Right lobe of liver (tissue), 6 donors: Measurements from ENCODE around the gene MRPL53. TPM values are rescaled to one million over a fixed set of nuclear protein-coding genes. Genes with fewer than 3 reads are reported as not detected.
"Not testable (repeated sequence)": the region's sequence is repeated elsewhere in the genome, so short reads cannot be mapped to it uniquely, and the experiment has no call there.

Source experiments
- ATAC-seq, 4 donors: fragments of 200-7000 bp; cut with Tn5 transposase; one replicate each; pipeline ENCODE4 v1.9.1; 2020; ENCODE audit warnings: mild to moderate bottlenecking in 4 of 4, moderate library complexity in 4 of 4
- DNase-seq, 3 donors: peaks; one replicate each; pipeline ENCODE4 v3.0.0-alpha.2; 2020
- H3K27ac ChIP-seq, 3 donors: fragments of 200-600 bp; one replicate each; pipeline ENCODE4 v1.8.0; 2022
- H3K27me3 ChIP-seq, 2 donors: fragments of 200-600 bp; one replicate each; pipeline ENCODE4 v1.8.0; 2022
- H3K36me3 ChIP-seq, 4 donors: fragments of 200-600 bp; sonication (generic) in 1 of 4; one replicate each; pipeline versions ENCODE4 v1.5.1 to v1.8.0; 2017 to 2022; ENCODE audit warnings: control low read depth in 1 of 4
- H3K4me1 ChIP-seq, 4 donors: fragments of 200-600 bp; sonication (generic) in 1 of 4; one replicate each; pipeline versions ENCODE4 v1.5.1 to v1.8.0; 2017 to 2022; ENCODE audit warnings: control low read depth in 1 of 4
- H3K4me3 ChIP-seq, 3 donors: fragments of 200-600 bp; one replicate each; pipeline ENCODE4 v1.8.0; 2022
- H3K9me3 ChIP-seq, 4 donors: fragments of 200-600 bp; sonication (generic) in 1 of 4; one replicate each; pipeline versions ENCODE4 v1.5.1 to v1.8.0; 2017 to 2022; ENCODE audit warnings: control low read depth in 1 of 4
- POLR2A ChIP-seq: fragments of 450-650 bp; IDR thresholded peaks from one replicate; pipeline ENCODE4 v1.6.1; 2017; ENCODE audit warnings: antibody characterized with exemption, mild to moderate bottlenecking
- WGBS: methylation state at CpG from one replicate; pipeline ENCODE4 v1.1.6; 2018; ENCODE audit warnings: low coverage, low lambda C conversion rate; ENCODE audit not compliant: insufficient coverage; ENCODE audit errors: missing lambda C conversion rate; 5-methylcytosine and 5-hydroxymethylcytosine counted together
- intact Hi-C, 2 donors: fragments of 100-400 bp; cut with DNase I; formaldehyde crosslinking; loops; one replicate each; pipeline versions ENCODE4 v1.11.2 to v1.14.1; 2022
- total RNA-seq, 6 experiments: library from RNA; depleted of rRNA in 2 of 6; stranded (reverse); fragments of >200 nt in 2 of 6; fragmentation: NEBNext Ultra II Directional in 3 of 6; extraction: Animal tissue kit (Norgen Biotek cat#: 25700) in 3 of 6; gene quantifications; one replicate each; pipeline versions ENCODE4 v1.1.0 to v1.2.4, GENCODE V29; 2016 to 2023
- TF ChIP-seq, protein P1 (sequence below), 4 donors: fragments of 200-600 bp in 3 of 4; fragments of 450-650 bp in 1 of 4; IDR thresholded peaks; one replicate each; pipeline versions ENCODE4 v1.5.1 to v1.8.0; 2016 to 2022; ENCODE audit warnings: antibody characterized with exemption in 4 of 4, mild to moderate bottlenecking in 2 of 4
- donor health status: DM: no; HTN: yes; CAD: no.
- donor health status: DM: no; HTN: no; CAD: no.
- donor health status: DM: no; HTN: no; CAD: no.
- donor health status: DM: no; HTN: yes; CAD: no.
- donor health status: DM: no; HTN: yes; CAD: no.

MRPL53 gene
- total RNA-seq, 6 experiments from 2014 or later, result 10.7 to 51.9 (median 42.6) TPM

DNA sequence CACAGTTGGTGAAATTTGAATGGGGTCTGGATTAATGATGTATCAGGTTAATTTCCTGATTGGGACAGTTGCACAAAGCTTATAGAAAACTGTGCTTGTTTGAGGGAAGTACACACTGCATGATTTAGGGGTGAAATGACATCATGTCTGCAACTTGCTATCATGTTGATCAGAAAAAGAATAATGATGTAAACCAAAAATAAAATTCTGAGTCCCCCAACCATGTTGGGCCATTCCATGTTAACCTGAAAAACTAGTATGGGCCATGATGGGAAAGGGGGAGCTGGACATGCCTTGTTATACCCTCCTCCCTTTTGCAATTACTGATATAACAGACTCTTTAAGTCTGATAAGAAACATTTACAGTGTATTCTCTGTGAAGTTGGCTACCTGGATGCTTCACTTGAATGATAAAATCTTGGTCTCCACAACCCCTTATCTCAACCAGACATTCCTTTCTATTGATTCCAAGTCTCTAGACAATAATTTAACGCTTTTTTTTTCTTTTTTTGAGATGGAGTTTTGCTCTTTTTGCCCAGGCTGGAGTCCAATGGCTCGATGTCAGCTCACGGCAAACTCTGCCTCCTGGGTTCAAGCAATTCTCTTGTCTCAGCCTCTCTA is 21.8 kb downstream of the MRPL53 start:
- no peak for TF ChIP-seq POLR2A
- TF ChIP-seq, protein P1, sequence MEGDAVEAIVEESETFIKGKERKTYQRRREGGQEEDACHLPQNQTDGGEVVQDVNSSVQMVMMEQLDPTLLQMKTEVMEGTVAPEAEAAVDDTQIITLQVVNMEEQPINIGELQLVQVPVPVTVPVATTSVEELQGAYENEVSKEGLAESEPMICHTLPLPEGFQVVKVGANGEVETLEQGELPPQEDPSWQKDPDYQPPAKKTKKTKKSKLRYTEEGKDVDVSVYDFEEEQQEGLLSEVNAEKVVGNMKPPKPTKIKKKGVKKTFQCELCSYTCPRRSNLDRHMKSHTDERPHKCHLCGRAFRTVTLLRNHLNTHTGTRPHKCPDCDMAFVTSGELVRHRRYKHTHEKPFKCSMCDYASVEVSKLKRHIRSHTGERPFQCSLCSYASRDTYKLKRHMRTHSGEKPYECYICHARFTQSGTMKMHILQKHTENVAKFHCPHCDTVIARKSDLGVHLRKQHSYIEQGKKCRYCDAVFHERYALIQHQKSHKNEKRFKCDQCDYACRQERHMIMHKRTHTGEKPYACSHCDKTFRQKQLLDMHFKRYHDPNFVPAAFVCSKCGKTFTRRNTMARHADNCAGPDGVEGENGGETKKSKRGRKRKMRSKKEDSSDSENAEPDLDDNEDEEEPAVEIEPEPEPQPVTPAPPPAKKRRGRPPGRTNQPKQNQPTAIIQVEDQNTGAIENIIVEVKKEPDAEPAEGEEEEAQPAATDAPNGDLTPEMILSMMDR (IDR thresholded peaks at IDR 0.05), result no peak
- intact Hi-C loops, result no loop called here
- no peaks in the 10 kb centered on the region for H3K27me3 ChIP-seq
- no peak overlapping the region for H3K4me3 ChIP-seq
- no peak for ATAC-seq
- peaks cover 0 to 30% (median 10%) of the 10 kb centered on the region in 4 donors for H3K4me1 ChIP-seq
- H3K9me3 ChIP-seq, result no peaks in the 10 kb centered on the region
- H3K36me3 ChIP-seq, result no peaks in the 10 kb centered on the region
- DNase-seq, result no peak
- WGBS, result 100% methylated on average over 2 of the region's 3 CpGs
- H3K27ac ChIP-seq, result no peak overlapping the region

DNA sequence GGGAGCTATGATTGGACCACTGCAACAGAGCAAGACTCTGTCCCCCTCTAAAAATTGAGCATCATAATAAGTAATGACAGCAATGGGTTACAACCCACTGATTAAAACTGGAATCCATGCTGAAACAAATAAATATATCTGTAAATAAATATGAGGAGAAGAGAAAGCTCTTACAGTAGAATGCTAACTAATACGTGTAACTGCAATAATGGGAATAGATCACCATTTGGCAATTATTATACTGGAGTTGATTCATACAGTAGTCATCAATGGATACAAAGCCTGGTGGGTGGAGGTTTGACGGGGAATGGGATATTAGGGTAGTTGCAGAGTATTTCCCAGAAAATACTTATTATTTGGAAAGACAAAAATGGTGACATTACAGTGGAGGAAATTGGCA is 23.7 kb downstream of the MRPL53 start:
- 90% methylated on average over 2 of the region's 2 CpGs for WGBS
- Histone ChIP-seq H3K4me3 (no peak overlapping the region), H3K27me3 (no peaks in the 10 kb centered on the region), H3K27ac (no peak overlapping the region), H3K36me3 (no peaks in the 10 kb centered on the region), H3K4me1 (peaks cover 0 to 43% (median 19%) of the 10 kb centered on the region in 4 donors), H3K9me3 (no peaks in the 10 kb centered on the region)
- DNase-seq, result no peak
- no peak for ATAC-seq
- TF ChIP-seq POLR2A, result no peak
- TF ChIP-seq, protein P1 (IDR thresholded peaks at IDR 0.05), result no peak
- intact Hi-C loops, result no loop called here

DNA sequence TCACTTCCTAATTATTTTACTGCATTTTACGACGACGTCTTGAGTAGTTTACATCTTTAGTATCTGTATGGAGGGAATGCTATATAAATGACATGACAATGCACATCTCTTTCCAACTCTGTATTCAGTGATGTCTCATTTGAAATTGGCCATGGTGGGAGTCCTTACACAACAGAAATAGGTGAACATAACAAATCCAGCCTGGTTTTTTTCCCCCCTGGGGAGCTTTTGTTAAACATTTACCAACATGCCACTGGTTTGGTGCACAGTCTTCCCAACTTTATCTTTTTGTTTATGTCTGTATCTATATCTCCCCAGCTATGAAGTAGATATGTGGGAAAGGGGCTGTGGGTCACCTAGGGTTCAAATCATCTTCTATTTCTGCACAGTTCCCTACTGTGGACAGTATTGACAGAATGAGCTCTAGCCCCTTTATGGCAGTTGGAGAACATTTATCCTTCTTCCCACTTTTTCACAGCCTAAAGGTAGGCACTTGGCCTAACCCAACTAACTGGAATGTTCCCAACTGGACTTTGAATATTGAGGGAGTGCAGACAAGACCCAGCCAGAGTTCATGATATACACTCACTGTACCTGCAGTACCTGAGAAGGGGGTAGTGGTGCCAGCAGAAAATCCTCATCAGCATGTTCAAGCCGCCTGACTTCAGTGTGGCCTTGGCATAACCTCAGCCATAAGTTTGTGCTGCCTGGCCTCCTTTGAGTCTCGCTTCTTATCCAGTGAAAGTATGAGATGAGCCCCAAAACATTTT is 25.1 kb downstream of the MRPL53 start:
- TF ChIP-seq, protein P1 (IDR thresholded peaks at IDR 0.05), result no peak
- TF ChIP-seq POLR2A, result no peak
- Histone ChIP-seq H3K36me3 (no peaks in the 10 kb centered on the region), H3K4me3 (peak overlapping the region in 1 of 3 donors; percentile 2), H3K27ac (peak overlapping the region; percentile 43 to 94 (median 51)), H3K4me1 (peaks cover 0 to 57% (median 24%) of the 10 kb centered on the region in 4 donors), H3K27me3 (no peaks in the 10 kb centered on the region), H3K9me3 (no peaks in the 10 kb centered on the region)
- intact Hi-C loops, result no loop called here
- peak; percentile 71 to 89 (median 80) for ATAC-seq
- peak in 1 of 3 donors; percentile 76 for DNase-seq
- WGBS, result 31% methylated on average over 5 of the region's 5 CpGs

DNA sequence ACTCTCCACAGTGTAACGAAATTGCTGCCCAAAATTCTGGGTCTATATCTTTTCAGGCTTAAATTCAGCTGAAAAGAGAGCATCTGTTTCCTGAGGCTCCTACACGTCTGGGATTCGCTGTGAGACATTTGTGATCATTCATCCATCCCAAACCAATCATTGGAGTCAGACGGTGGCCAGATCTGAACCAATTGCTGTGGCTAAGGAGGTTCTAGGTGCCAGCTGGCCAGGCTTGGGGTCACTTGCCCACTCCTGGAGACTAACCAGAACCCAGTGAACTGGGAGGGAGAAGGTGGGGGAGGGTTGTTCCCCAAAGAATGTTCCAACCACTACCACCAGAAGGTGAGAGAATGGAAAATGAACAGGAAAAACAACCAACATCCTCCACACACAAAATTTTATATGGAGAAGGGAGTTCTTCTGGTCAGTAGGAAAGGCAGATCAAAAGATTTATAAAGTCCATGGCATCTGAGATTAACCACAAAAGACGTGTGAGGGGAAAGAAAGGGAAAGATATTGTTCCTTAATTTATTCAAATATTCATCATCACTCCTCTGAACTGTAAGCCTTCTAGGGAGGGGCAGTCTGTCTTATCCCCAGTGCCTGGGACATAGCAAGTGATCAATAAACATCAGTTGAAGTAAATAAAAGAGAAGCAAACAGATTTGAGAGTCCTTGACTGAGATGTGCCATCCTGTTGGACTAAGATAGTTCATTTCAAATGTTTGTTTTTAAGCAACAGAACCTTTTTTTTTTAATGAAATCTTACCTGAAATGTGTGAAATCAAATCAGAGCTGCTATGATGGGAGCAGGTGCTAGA is 27.8 kb downstream of the MRPL53 start:
- peak overlapping the region; percentile 52 to 94 (median 55) for H3K27ac ChIP-seq
- TF ChIP-seq, protein P1 (IDR thresholded peaks at IDR 0.05), result no peak
- TF ChIP-seq POLR2A, result no peak
- WGBS, result 12% methylated on average over 5 of the region's 5 CpGs

DNA sequence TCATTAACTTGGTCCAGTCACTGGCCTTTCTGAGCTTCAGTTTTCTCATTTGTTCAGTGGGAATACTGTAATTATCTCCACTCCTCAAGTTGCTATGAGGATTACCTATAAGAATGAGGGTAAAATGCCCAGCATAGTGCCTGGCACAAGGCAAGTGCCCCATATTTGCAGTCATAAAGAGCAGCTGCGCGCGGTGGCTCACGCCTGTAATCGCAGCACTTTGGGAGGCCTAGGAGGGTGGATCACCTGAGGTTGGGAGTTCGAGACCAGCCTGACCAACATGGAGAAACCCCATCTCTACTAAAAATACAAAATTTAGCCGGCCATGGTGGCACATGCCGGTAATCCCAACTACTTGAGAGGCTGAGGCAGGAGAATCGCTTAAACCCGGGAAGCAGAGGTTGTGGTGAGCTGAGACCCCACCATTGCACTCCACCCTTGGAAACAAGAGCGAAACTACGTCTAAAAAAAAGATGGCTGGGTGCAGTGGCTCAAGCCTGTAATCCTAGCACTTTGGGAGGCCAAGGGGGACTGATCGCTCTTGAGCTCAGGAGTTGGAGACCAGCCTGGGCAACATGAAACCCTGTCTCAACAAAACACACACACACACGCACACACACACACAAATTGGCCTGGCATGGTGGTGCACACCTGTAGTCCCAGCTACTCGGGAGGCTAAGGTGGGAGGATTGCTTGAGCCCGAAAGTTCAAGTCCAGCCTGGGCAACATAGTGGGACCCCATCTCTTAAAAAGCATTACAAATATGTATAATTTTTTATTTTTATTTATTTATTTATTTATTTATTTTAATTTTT is 29.8 kb downstream of the MRPL53 start:
- H3K9me3 ChIP-seq, intact Hi-C loops, H3K36me3 ChIP-seq, H3K27me3 ChIP-seq, DNase-seq, ATAC-seq: not testable (repeated sequence)
- peak overlapping the region; percentile 72 to 94 (median 91) for H3K27ac ChIP-seq
- 56% methylated on average over 8 of the region's 16 CpGs for WGBS
- peak overlapping the region in 2 of 3 donors; percentile 67 to 79 for H3K4me3 ChIP-seq
- peaks cover 0 to 74% (median 30%) of the 10 kb centered on the region in 4 donors for H3K4me1 ChIP-seq

More for the DNA sequence above, 27.8 kb downstream of the MRPL53 start:
- no peak for ATAC-seq
- intact Hi-C loops, result no loop called here
- H3K4me1 ChIP-seq, result peaks cover 0 to 63% (median 27%) of the 10 kb centered on the region in 4 donors
- no peaks in the 10 kb centered on the region for H3K9me3 ChIP-seq
- H3K27me3 ChIP-seq, result no peaks in the 10 kb centered on the region
- no peak for DNase-seq
- H3K36me3 ChIP-seq, result no peaks in the 10 kb centered on the region
- no peak overlapping the region for H3K4me3 ChIP-seq
